Ectodermal cell (in vitro differentiated cells): ENCODE data around the gene ADAM19.
"Not testable (repeated sequence)": the region's sequence is repeated elsewhere in the genome, so short reads cannot be mapped to it uniquely, and the experiment has no call there.

Experiments used
- H3K27ac ChIP-seq: 2 replicates; pipeline ENCODE4 v1.7.0; 2013; ENCODE audit warnings: mild to moderate bottlenecking, low read depth, low read length; ENCODE audit not compliant: insufficient read depth, poor library complexity, severe bottlenecking
- H3K27me3 ChIP-seq: 2 replicates; pipeline ENCODE4 v1.7.0; 2013; ENCODE audit warnings: mild to moderate bottlenecking, low read length; ENCODE audit not compliant: insufficient read depth, control insufficient read depth, poor library complexity, severe bottlenecking
- H3K36me3 ChIP-seq: one replicate; pipeline ENCODE4 v1.7.0; 2013; ENCODE audit warnings: low read length; ENCODE audit not compliant: control insufficient read depth, insufficient read depth
- H3K4me1 ChIP-seq: one replicate; pipeline ENCODE4 v1.7.0; 2013; ENCODE audit warnings: low read length; ENCODE audit not compliant: control insufficient read depth, insufficient read depth
- H3K4me3 ChIP-seq: 2 replicates; pipeline ENCODE4 v1.7.0; 2013; ENCODE audit warnings: low read depth, low read length, control low read depth; ENCODE audit not compliant: insufficient read depth
- H3K9me3 ChIP-seq: 2 replicates; pipeline ENCODE4 v1.7.0; 2013; ENCODE audit warnings: mild to moderate bottlenecking, low read length, moderate library complexity; ENCODE audit not compliant: control insufficient read depth
- WGBS, 2 experiments: methylation state at CpG; one replicate each; pipeline ENCODE4 v1.1.7; 2013; ENCODE audit warnings: missing lambda C conversion rate in 2 of 2; 5-methylcytosine and 5-hydroxymethylcytosine counted together

The ADAM19 gene

GRCh38 chr5:157485340-157485739, 90.2 kb downstream of the ADAM19 start:
- no peaks in the 10 kb centered on the region for H3K27me3 ChIP-seq
- H3K4me1 ChIP-seq = no peaks in the 10 kb centered on the region
- no peaks in the 10 kb centered on the region for H3K9me3 ChIP-seq
- 89 to 93% methylated on average over 2 of the region's 2 CpGs for WGBS, 2 experiments
- H3K27ac ChIP-seq = no peak overlapping the region
- no peak overlapping the region for H3K4me3 ChIP-seq
- H3K36me3 ChIP-seq = no peaks in the 10 kb centered on the region

- H3K4me1 ChIP-seq = no peaks in the 10 kb centered on the region
- H3K27me3 ChIP-seq = no peaks in the 10 kb centered on the region
- no peaks in the 10 kb centered on the region for H3K36me3 ChIP-seq
- H3K9me3 ChIP-seq = no peaks in the 10 kb centered on the region
- no peak overlapping the region for H3K27ac ChIP-seq
- no peak overlapping the region for H3K4me3 ChIP-seq
- WGBS, 2 experiments = 91 to 93% methylated on average over 5 of the region's 5 CpGs
Observed at GRCh38 chr5:157484768-157485167, 90.8 kb downstream of the ADAM19 start.

GRCh38 chr5:157482702-157483101, 92.9 kb downstream of the ADAM19 start:
- H3K9me3 ChIP-seq, H3K27me3 ChIP-seq, H3K36me3 ChIP-seq, H3K4me3 ChIP-seq, H3K4me1 ChIP-seq, H3K27ac ChIP-seq: not testable (repeated sequence)
- WGBS, 2 experiments = 90 to 98% methylated on average over 2 of the region's 2 CpGs

GRCh38 chr5:157481666-157482065, 93.9 kb downstream of the ADAM19 start:
- H3K27me3 ChIP-seq = no peaks in the 10 kb centered on the region
- no peaks in the 10 kb centered on the region for H3K9me3 ChIP-seq
- H3K27ac ChIP-seq = no peak overlapping the region
- no peaks in the 10 kb centered on the region for H3K36me3 ChIP-seq
- 94 to 96% methylated on average over 7 of the region's 7 CpGs for WGBS, 2 experiments
- H3K4me1 ChIP-seq = no peaks in the 10 kb centered on the region
- no peak overlapping the region for H3K4me3 ChIP-seq

GRCh38 chr5:157481265-157481664, 94.3 kb downstream of the ADAM19 start:
- H3K4me1 ChIP-seq = no peaks in the 10 kb centered on the region
- H3K9me3 ChIP-seq = no peaks in the 10 kb centered on the region
- H3K27ac ChIP-seq = no peak overlapping the region
- WGBS, 2 experiments = 91% methylated on average over 4 of the region's 4 CpGs
- no peak overlapping the region for H3K4me3 ChIP-seq
- H3K27me3 ChIP-seq = no peaks in the 10 kb centered on the region
- H3K36me3 ChIP-seq = no peaks in the 10 kb centered on the region

- no peaks in the 10 kb centered on the region for H3K9me3 ChIP-seq
- H3K36me3 ChIP-seq = no peaks in the 10 kb centered on the region
- no peak overlapping the region for H3K27ac ChIP-seq
Observed at GRCh38 chr5:157479612-157480510, 95.7 kb downstream of the ADAM19 start.

GRCh38 chr5:157479166-157479565, 96.4 kb downstream of the ADAM19 start:
- Histone ChIP-seq H3K4me3 (no peak overlapping the region), H3K4me1 (no peaks in the 10 kb centered on the region), H3K9me3 (no peaks in the 10 kb centered on the region), H3K27me3 (no peaks in the 10 kb centered on the region), H3K27ac (no peak overlapping the region), H3K36me3 (no peaks in the 10 kb centered on the region)
- 79 to 84% methylated on average over 4 of the region's 4 CpGs for WGBS, 2 experiments

More at GRCh38 chr5:157479612-157480510, 95.7 kb downstream of the ADAM19 start:
- no peaks in the 10 kb centered on the region for H3K4me1 ChIP-seq
- 88 to 90% methylated on average over 15 of the region's 15 CpGs for WGBS, 2 experiments
- no peak overlapping the region for H3K4me3 ChIP-seq
- no peaks in the 10 kb centered on the region for H3K27me3 ChIP-seq

GRCh38 chr5:157478726-157479125, 96.8 kb downstream of the ADAM19 start:
- WGBS, 2 experiments = 74 to 85% methylated on average over 2 of the region's 2 CpGs
- Histone ChIP-seq H3K9me3 (no peaks in the 10 kb centered on the region), H3K27me3 (no peaks in the 10 kb centered on the region), H3K4me1 (no peaks in the 10 kb centered on the region), H3K27ac (no peak overlapping the region), H3K36me3 (no peaks in the 10 kb centered on the region), H3K4me3 (no peak overlapping the region)

- WGBS, 2 experiments = 57 to 61% methylated on average over 5 of the region's 5 CpGs
- Histone ChIP-seq H3K4me3 (no peak overlapping the region), H3K27me3 (no peaks in the 10 kb centered on the region), H3K27ac (no peak overlapping the region), H3K4me1 (no peaks in the 10 kb centered on the region), H3K36me3 (no peaks in the 10 kb centered on the region), H3K9me3 (no peaks in the 10 kb centered on the region)
Observed at GRCh38 chr5:157477814-157478494, 97.6 kb downstream of the ADAM19 start.

- Histone ChIP-seq H3K27me3 (no peaks in the 10 kb centered on the region), H3K27ac (no peak overlapping the region), H3K4me3 (no peak overlapping the region), H3K9me3 (no peaks in the 10 kb centered on the region), H3K36me3 (no peaks in the 10 kb centered on the region), H3K4me1 (no peaks in the 10 kb centered on the region)
- 74 to 75% methylated on average over 7 of the region's 7 CpGs for WGBS, 2 experiments
Observed at GRCh38 chr5:157476702-157477408, 98.7 kb downstream of the ADAM19 start.
